K562 (cell line): ENCODE measurements around the gene VPREB3. TPM values are rescaled to one million over a fixed set of nuclear protein-coding genes. Genes with fewer than 3 reads are reported as not detected.

Source experiments
- ELF1 ChIP-seq: fragments of 200-800 bp; sonication (Bioruptor generic); IDR thresholded peaks from 2 replicates; pipeline ENCODE4 v1.6.1; 2016; ENCODE audit warnings: missing genetic modification characterization, missing compliant biosample characterization
- polyA plus RNA-seq, 8 experiments: library from polyadenylated mRNA; depleted of rRNA in 4 of 8; stranded (reverse) in 5 of 8; unstranded in 3 of 8; fragments of >200 nt; fragmentation: Nextera tagmentation in 2 of 8; fragmentation: Illumina TruSeq in 1 of 8; extraction: Ambion mirVana in 2 of 8; extraction: Trizol in 1 of 8; gene quantifications; 2 replicates each; pipeline versions ENCODE4 v1.2.1 to v1.2.3, GENCODE V29; 2011 to 2014; ENCODE audit warnings: inconsistent platforms in 1 of 8, missing spikeins in 1 of 8
- total RNA-seq, 7 experiments: library from RNA; depleted of rRNA in 6 of 7; stranded (reverse); fragments of >200 nt in 6 of 7; fragmentation: Illumina TruSeq in 2 of 7; extraction: Trizol in 2 of 7; gene quantifications; 2 replicates each; pipeline versions ENCODE4 v1.2.1 to v1.2.3, GENCODE V29; 2011 to 2021; ENCODE audit warnings: low replicate concordance in 1 of 7
- TF ChIP-seq, protein P1 (sequence below), 2 experiments: fragments of 450-650 bp; formaldehyde crosslinking in 1 of 2; IDR thresholded peaks; 2 replicates each; pipeline versions ENCODE4 v1.4.0 to v1.6.1; 2014 to 2020; ENCODE audit warnings: mild to moderate bottlenecking in 2 of 2, borderline replicate concordance in 1 of 2, low read depth in 1 of 2

The VPREB3 gene
- total and polyA plus RNA-seq, 9 of the 15 experiments (the other 6 are each of a cell fraction or from before 2014, with no cell fraction given): 0.14 to 0.71 (median 0.20) TPM; not detected in 6

GRCh38 chr22:23767673-23768548 lies 13.7 kb upstream of the VPREB3 start, which contains the start of gene CHCHD10 (continued):
- TF ChIP-seq, protein P1, sequence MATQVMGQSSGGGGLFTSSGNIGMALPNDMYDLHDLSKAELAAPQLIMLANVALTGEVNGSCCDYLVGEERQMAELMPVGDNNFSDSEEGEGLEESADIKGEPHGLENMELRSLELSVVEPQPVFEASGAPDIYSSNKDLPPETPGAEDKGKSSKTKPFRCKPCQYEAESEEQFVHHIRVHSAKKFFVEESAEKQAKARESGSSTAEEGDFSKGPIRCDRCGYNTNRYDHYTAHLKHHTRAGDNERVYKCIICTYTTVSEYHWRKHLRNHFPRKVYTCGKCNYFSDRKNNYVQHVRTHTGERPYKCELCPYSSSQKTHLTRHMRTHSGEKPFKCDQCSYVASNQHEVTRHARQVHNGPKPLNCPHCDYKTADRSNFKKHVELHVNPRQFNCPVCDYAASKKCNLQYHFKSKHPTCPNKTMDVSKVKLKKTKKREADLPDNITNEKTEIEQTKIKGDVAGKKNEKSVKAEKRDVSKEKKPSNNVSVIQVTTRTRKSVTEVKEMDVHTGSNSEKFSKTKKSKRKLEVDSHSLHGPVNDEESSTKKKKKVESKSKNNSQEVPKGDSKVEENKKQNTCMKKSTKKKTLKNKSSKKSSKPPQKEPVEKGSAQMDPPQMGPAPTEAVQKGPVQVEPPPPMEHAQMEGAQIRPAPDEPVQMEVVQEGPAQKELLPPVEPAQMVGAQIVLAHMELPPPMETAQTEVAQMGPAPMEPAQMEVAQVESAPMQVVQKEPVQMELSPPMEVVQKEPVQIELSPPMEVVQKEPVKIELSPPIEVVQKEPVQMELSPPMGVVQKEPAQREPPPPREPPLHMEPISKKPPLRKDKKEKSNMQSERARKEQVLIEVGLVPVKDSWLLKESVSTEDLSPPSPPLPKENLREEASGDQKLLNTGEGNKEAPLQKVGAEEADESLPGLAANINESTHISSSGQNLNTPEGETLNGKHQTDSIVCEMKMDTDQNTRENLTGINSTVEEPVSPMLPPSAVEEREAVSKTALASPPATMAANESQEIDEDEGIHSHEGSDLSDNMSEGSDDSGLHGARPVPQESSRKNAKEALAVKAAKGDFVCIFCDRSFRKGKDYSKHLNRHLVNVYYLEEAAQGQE (IDR thresholded peaks at IDR 0.05; ENCODE audit: borderline replicate concordance): peak; percentile 50; the same call in 1 of the 2 replicates
- TF ChIP-seq, protein P1 (CRISPR knock-in tag; IDR thresholded peaks at IDR 0.05; ENCODE audit: low read depth): no peak; the same call in 1 of the 2 replicates
- no peak for TF ChIP-seq ELF1 (tag)
